ENCODE results near the gene MRPS17.

GRCh38 chr7:55953707-55954475 is 2.2 kb downstream of the MRPS17 start:
- TF ChIP-seq, protein P1, sequence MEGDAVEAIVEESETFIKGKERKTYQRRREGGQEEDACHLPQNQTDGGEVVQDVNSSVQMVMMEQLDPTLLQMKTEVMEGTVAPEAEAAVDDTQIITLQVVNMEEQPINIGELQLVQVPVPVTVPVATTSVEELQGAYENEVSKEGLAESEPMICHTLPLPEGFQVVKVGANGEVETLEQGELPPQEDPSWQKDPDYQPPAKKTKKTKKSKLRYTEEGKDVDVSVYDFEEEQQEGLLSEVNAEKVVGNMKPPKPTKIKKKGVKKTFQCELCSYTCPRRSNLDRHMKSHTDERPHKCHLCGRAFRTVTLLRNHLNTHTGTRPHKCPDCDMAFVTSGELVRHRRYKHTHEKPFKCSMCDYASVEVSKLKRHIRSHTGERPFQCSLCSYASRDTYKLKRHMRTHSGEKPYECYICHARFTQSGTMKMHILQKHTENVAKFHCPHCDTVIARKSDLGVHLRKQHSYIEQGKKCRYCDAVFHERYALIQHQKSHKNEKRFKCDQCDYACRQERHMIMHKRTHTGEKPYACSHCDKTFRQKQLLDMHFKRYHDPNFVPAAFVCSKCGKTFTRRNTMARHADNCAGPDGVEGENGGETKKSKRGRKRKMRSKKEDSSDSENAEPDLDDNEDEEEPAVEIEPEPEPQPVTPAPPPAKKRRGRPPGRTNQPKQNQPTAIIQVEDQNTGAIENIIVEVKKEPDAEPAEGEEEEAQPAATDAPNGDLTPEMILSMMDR (IDR thresholded peaks at IDR 0.05): no peak
- TF ChIP-seq POLR2A (IDR thresholded peaks at IDR 0.05): no peak

Measured in adrenal gland (tissue), 5 donors.